ENCODE results near the gene CTBP1.

CTBP1 gene

GRCh38 chr4:1236103-1236641, 12.8 kb downstream of the CTBP1 start:
- no peak for DNase-seq

GRCh38 chr4:1235381-1236102, 13.4 kb downstream of the CTBP1 start:
- DNase-seq: no peak

- no peak for DNase-seq
Measured at GRCh38 chr4:1234811-1235292, 14.1 kb downstream of the CTBP1 start.

- DNase-seq: no peak
Measured at GRCh38 chr4:1234309-1234695, 14.6 kb downstream of the CTBP1 start.

- DNase-seq: no peak
Measured at GRCh38 chr4:1233641-1234308, 15.2 kb downstream of the CTBP1 start.

GRCh38 chr4:1232661-1233621, 16.0 kb downstream of the CTBP1 start:
- no peak for DNase-seq

- no peak for DNase-seq
Measured at GRCh38 chr4:1231637-1232360, 17.1 kb downstream of the CTBP1 start.

GRCh38 chr4:1230971-1231636, 17.8 kb downstream of the CTBP1 start:
- no peak for DNase-seq

- no peak for DNase-seq
Measured at GRCh38 chr4:1230316-1230715, 18.6 kb downstream of the CTBP1 start.

- no peak for DNase-seq
Measured at GRCh38 chr4:1229117-1229849, 19.6 kb downstream of the CTBP1 start.

GRCh38 chr4:1227816-1228215, 21.1 kb downstream of the CTBP1 start:
- DNase-seq: no peak

- no peak for DNase-seq
Measured at GRCh38 chr4:1226598-1226997, 22.3 kb downstream of the CTBP1 start.

- DNase-seq: no peak
Measured at GRCh38 chr4:1226144-1226481, 22.8 kb downstream of the CTBP1 start.

- no peak for DNase-seq
Measured at GRCh38 chr4:1225272-1226143, 23.4 kb downstream of the CTBP1 start.

GRCh38 chr4:1223841-1224809, 24.8 kb downstream of the CTBP1 start:
- no peak for DNase-seq

GRCh38 chr4:1222938-1223690, 25.8 kb downstream of the CTBP1 start:
- DNase-seq: no peak

GRCh38 chr4:1222036-1222789, 26.7 kb downstream of the CTBP1 start:
- no peak for DNase-seq

Data from CD4-positive, alpha-beta T cell treated with Interleukin-12 subunit alpha and Interleukin-12 subunit beta, for 1 hour (primary cell).